ENCODE data around the gene CACNA1E. TPM values are rescaled to one million over a fixed set of nuclear protein-coding genes. Genes with fewer than 3 reads are reported as not detected.

CACNA1E gene
- polyA plus RNA-seq, 3 donors: 0.01 to 0.10 TPM; not detected in 1

GRCh38 chr1:181548497-181548896, 65.2 kb downstream of the CACNA1E start:
- 77 to 93% (median 89%) methylated on average over 2 of the region's 2 CpGs for WGBS, 3 donors
- H3K27ac ChIP-seq (ENCODE audit: low read depth, low read length): no peak overlapping the region

- no peak overlapping the region for H3K27ac ChIP-seq (ENCODE audit: low read depth, low read length)
- WGBS, 3 donors: 56 to 60% (median 57%) methylated on average over 6 of the region's 6 CpGs
Measured at GRCh38 chr1:181551249-181551648, 67.9 kb downstream of the CACNA1E start.

GRCh38 chr1:181551754-181552153, 68.4 kb downstream of the CACNA1E start:
- 63 to 87% (median 82%) methylated on average over 3 of the region's 3 CpGs for WGBS, 3 donors
- no peak overlapping the region for H3K27ac ChIP-seq (ENCODE audit: low read depth, low read length)

GRCh38 chr1:181554465-181554864, 71.1 kb downstream of the CACNA1E start:
- WGBS, 3 donors: 44 to 51% (median 46%) methylated on average over 4 of the region's 4 CpGs
- H3K27ac ChIP-seq (ENCODE audit: low read depth, low read length): no peak overlapping the region

GRCh38 chr1:181556631-181557030, 73.3 kb downstream of the CACNA1E start:
- no peak overlapping the region for H3K27ac ChIP-seq (ENCODE audit: low read depth, low read length)
- WGBS, 3 donors: 18 to 36% (median 34%) methylated on average over 2 of the region's 2 CpGs

GRCh38 chr1:181557313-181557712, 74.0 kb downstream of the CACNA1E start:
- no peak overlapping the region for H3K27ac ChIP-seq (ENCODE audit: low read depth, low read length)
- 56 to 65% (median 58%) methylated on average over 4 of the region's 4 CpGs for WGBS, 3 donors

- 82 to 95% (median 93%) methylated on average over 4 of the region's 4 CpGs for WGBS, 3 donors
- no peak overlapping the region for H3K27ac ChIP-seq (ENCODE audit: low read depth, low read length)
Measured at GRCh38 chr1:181558416-181558815, 75.1 kb downstream of the CACNA1E start.

GRCh38 chr1:181559142-181559541, 75.8 kb downstream of the CACNA1E start:
- 0 to 25% (median 13%) methylated on average over 1 of the region's 1 CpG for WGBS, 3 donors
- H3K27ac ChIP-seq (ENCODE audit: low read depth, low read length): no peak overlapping the region

GRCh38 chr1:181562395-181562794, 79.1 kb downstream of the CACNA1E start:
- no peak overlapping the region for H3K27ac ChIP-seq (ENCODE audit: low read depth, low read length)
- WGBS, 3 donors: 84 to 94% (median 92%) methylated on average over 4 of the region's 4 CpGs

GRCh38 chr1:181568736-181569135, 85.4 kb downstream of the CACNA1E start:
- H3K27ac ChIP-seq (ENCODE audit: low read depth, low read length): no peak overlapping the region
- 71 to 92% (median 83%) methylated on average over 4 of the region's 4 CpGs for WGBS, 3 donors

GRCh38 chr1:181577475-181577874, 94.2 kb downstream of the CACNA1E start:
- 85 to 88% (median 88%) methylated on average over 8 of the region's 8 CpGs for WGBS, 3 donors
- H3K27ac ChIP-seq (ENCODE audit: low read depth, low read length): no peak overlapping the region

- no peak overlapping the region for H3K27ac ChIP-seq (ENCODE audit: low read depth, low read length)
- 26 to 61% (median 44%) methylated on average over 3 of the region's 3 CpGs for WGBS, 3 donors
Measured at GRCh38 chr1:181583598-181583997, 100.3 kb downstream of the CACNA1E start.

GRCh38 chr1:181587870-181588438, 104.6 kb downstream of the CACNA1E start:
- WGBS, 3 donors: 83 to 87% (median 83%) methylated on average over 10 of the region's 10 CpGs
- no peak overlapping the region for H3K27ac ChIP-seq (ENCODE audit: low read depth, low read length)

GRCh38 chr1:181588631-181589030, 105.3 kb downstream of the CACNA1E start:
- 73 to 87% (median 85%) methylated on average over 4 of the region's 4 CpGs for WGBS, 3 donors
- no peak overlapping the region for H3K27ac ChIP-seq (ENCODE audit: low read depth, low read length)

- no peak overlapping the region for H3K27ac ChIP-seq (ENCODE audit: low read depth, low read length)
- 31 to 50% (median 45%) methylated on average over 6 of the region's 6 CpGs for WGBS, 3 donors
Measured at GRCh38 chr1:181592255-181592859, 109.0 kb downstream of the CACNA1E start.

GRCh38 chr1:181593042-181593441, 109.7 kb downstream of the CACNA1E start:
- no peak overlapping the region for H3K27ac ChIP-seq (ENCODE audit: low read depth, low read length)
- WGBS, 3 donors: 64 to 68% (median 65%) methylated on average over 4 of the region's 4 CpGs

- H3K27ac ChIP-seq (ENCODE audit: low read depth, low read length): no peak overlapping the region
- WGBS, 3 donors: 84 to 94% (median 89%) methylated on average over 5 of the region's 5 CpGs
Measured at GRCh38 chr1:181594553-181594952, 111.2 kb downstream of the CACNA1E start.

GRCh38 chr1:181595234-181595633, 111.9 kb downstream of the CACNA1E start:
- WGBS, 3 donors: 69 to 79% (median 74%) methylated on average over 6 of the region's 6 CpGs
- H3K27ac ChIP-seq (ENCODE audit: low read depth, low read length): no peak overlapping the region

GRCh38 chr1:181601186-181601950, 118.1 kb downstream of the CACNA1E start:
- WGBS, 3 donors: 77 to 89% (median 83%) methylated on average over 4 of the region's 4 CpGs
- H3K27ac ChIP-seq (ENCODE audit: low read depth, low read length): no peak overlapping the region

Measured in adipose tissue (tissue), 3 donors.